Measurements from ENCODE around the gene RASAL2. TPM values are rescaled to one million over a fixed set of nuclear protein-coding genes. Genes with fewer than 3 reads are reported as not detected.

RASAL2 gene
- total and polyA plus RNA-seq, 2 of the 13 experiments (the other 11 are each of a cell fraction or from before 2014, with no cell fraction given): 5.4 to 5.9 TPM

DNA sequence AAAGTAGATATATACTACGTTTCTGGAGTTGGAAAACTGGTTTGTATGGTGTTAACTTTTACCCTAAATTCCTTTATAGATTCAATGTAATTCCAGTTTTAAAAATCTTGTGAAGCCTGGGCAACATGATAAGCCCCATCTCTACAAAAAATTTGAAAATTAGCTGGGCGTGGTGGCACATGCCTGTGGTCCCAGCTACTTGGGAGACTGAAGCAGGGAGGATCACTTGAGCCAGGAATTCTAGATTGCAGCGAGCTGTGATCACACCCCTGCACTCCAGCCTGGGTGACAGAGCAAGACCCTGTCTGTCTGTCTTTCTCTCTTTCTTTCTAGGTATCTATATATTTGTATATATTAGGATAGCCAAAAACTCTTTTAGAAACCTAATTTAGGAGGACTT lies 260.9 kb downstream of the RASAL2 start (continued):
- TF ChIP-seq ZNF75D (CRISPR knock-in tag; IDR thresholded peaks at IDR 0.05; ENCODE audit: borderline replicate concordance): no peak
- TF ChIP-seq PCBP1 (IDR thresholded peaks at IDR 0.05; ENCODE audit: borderline replicate concordance, low read depth, low read length): no peak
- no peak for TF ChIP-seq CCAR2 (optimal IDR thresholded peaks at IDR 0.05; ENCODE audit: low read depth, low read length)
- TF ChIP-seq CBX1 (IDR thresholded peaks at IDR 0.05; ENCODE audit: low read depth): no peak

GRCh38 chr1:178356299-178356698 lies 262.4 kb downstream of the RASAL2 start:
- no peak overlapping the region for H3K9ac ChIP-seq (ENCODE audit: insufficient read depth, low read depth, low read length)
- ATAC-seq (no peak), FAIRE-seq (no peak), DNase-seq (ENCODE audit: low spot score) (no peak)
- no peak overlapping the region for H2AFZ ChIP-seq (ENCODE audit: low read length)
- TF ChIP-seq ATF7 (IDR thresholded peaks at IDR 0.05): peak; percentile 81
- TF ChIP-seq ATF7 (CRISPR knock-in tag; IDR thresholded peaks at IDR 0.05): no peak
- TF ChIP-seq, protein P1, sequence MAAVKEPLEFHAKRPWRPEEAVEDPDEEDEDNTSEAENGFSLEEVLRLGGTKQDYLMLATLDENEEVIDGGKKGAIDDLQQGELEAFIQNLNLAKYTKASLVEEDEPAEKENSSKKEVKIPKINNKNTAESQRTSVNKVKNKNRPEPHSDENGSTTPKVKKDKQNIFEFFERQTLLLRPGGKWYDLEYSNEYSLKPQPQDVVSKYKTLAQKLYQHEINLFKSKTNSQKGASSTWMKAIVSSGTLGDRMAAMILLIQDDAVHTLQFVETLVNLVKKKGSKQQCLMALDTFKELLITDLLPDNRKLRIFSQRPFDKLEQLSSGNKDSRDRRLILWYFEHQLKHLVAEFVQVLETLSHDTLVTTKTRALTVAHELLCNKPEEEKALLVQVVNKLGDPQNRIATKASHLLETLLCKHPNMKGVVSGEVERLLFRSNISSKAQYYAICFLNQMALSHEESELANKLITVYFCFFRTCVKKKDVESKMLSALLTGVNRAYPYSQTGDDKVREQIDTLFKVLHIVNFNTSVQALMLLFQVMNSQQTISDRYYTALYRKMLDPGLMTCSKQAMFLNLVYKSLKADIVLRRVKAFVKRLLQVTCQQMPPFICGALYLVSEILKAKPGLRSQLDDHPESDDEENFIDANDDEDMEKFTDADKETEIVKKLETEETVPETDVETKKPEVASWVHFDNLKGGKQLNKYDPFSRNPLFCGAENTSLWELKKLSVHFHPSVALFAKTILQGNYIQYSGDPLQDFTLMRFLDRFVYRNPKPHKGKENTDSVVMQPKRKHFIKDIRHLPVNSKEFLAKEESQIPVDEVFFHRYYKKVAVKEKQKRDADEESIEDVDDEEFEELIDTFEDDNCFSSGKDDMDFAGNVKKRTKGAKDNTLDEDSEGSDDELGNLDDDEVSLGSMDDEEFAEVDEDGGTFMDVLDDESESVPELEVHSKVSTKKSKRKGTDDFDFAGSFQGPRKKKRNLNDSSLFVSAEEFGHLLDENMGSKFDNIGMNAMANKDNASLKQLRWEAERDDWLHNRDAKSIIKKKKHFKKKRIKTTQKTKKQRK (IDR thresholded peaks at IDR 0.05; ENCODE audit: low read length): no peak
- no peak for TF ChIP-seq ZNF441 (CRISPR knock-in tag; IDR thresholded peaks at IDR 0.05; ENCODE audit: borderline replicate concordance)
- no peaks in the 10 kb centered on the region for H3K27me3 ChIP-seq (ENCODE audit: control insufficient read depth in 1 of 2, insufficient read depth in 2 of 2, low read length in 2 of 2)
- no peaks in the 10 kb centered on the region for H3K36me3 ChIP-seq (replicated peaks in 1 of 2; ENCODE audit: control insufficient read depth in 1 of 2, insufficient read depth in 2 of 2, low read length in 2 of 2)
- in situ Hi-C loops (cut with HindIII; ENCODE audit: extremely low pct_ligation_motif_present, low pct_unique_long_range_greater_than_20kb): no loop called here
- intact Hi-C loops (cut with micrococcal nuclease; ENCODE audit: unreplicated experiment): no loop called here
- no peaks in the 10 kb centered on the region for H3K79me2 ChIP-seq (ENCODE audit: insufficient read depth, low read length)
- CTCF ChIA-PET (ENCODE audit: low intra/inter-chr PET ratio, low total read pairs): no interaction called here
- H3K9me3 ChIP-seq (ENCODE audit: low read length): no peaks in the 10 kb centered on the region
- 91% methylated on average over 1 of the region's 1 CpG for WGBS (ENCODE audit: low lambda C conversion rate)
- H3K4me2 ChIP-seq (ENCODE audit: low read depth, low read length): no peak overlapping the region
- H3K4me3 ChIP-seq (replicated peaks in 1 of 3; ENCODE audit: insufficient read depth in 1 of 3, low read depth in 2 of 3, low read length in 3 of 3): no peak overlapping the region
- peaks cover 12% of the 10 kb centered on the region for H3K4me1 ChIP-seq (ENCODE audit: insufficient read depth, low read length)
- POLR2A ChIA-PET: no interaction called here
- BruUV-seq (replicated peaks): no TSS peak
- H3K27ac ChIP-seq (ENCODE audit: extremely low read length, insufficient read depth, low read length): no peak overlapping the region
- no peaks in the 10 kb centered on the region for H4K20me1 ChIP-seq (ENCODE audit: insufficient read depth, low read length)

Measured in HepG2 (cell line).